Panc1 (cell line): ENCODE results near the gene MAP3K2. TPM values are rescaled to one million over a fixed set of nuclear protein-coding genes. Genes with fewer than 3 reads are reported as not detected.

Experiments
- ATAC-seq: fragments of 200-7000 bp; cut with Tn5 transposase; 2 replicates; pipeline ENCODE4 v1.9.1; 2020; ENCODE audit warnings: mild to moderate bottlenecking, moderate library complexity
- BruUV-seq: library from RNA; stranded (reverse); fragments of 400-500 nt; replicated peaks from 2 replicates; lab custom pipeline; 2021; lab: Mats Ljungman, UMichigan
- CTCF ChIA-PET: fragments of 300-600 bp; sonication (Branson Sonifier 250); formaldehyde crosslinking; loops from one replicate; lab custom pipeline; 2022; ENCODE audit warnings: antibody characterized with exemption; lab: Charles Lee
- POLR2A ChIA-PET: fragments of 300-600 bp; sonication (Branson Sonifier 250); formaldehyde crosslinking; loops from one replicate; lab custom pipeline; 2022; ENCODE audit warnings: antibody characterized with exemption; lab: Charles Lee
- DNase-seq: peaks from one replicate; pipeline ENCODE4 v3.0.0-alpha.2; 2010; ENCODE audit warnings: low read depth, low spot score
- H3K27ac ChIP-seq: 2 replicates; pipeline ENCODE4 v1.5.1; 2011; ENCODE audit warnings: mild to moderate bottlenecking, low read length, inconsistent platforms
- H3K27me3 ChIP-seq: fragments of 200-500 bp; sonication (Bioruptor generic); 2 replicates; pipeline ENCODE4 v1.6.0; 2014; ENCODE audit warnings: low read length, inconsistent platforms; ENCODE audit not compliant: control insufficient read depth, insufficient read depth
- H3K36me3 ChIP-seq: fragments of 200-500 bp; sonication (Bioruptor generic); 2 replicates; pipeline ENCODE4 v1.5.1; 2014; ENCODE audit warnings: inconsistent platforms, mild to moderate bottlenecking, low read length, moderate library complexity; ENCODE audit not compliant: control insufficient read depth, insufficient read depth
- H3K4me1 ChIP-seq: 2 replicates; pipeline ENCODE4 v1.5.1; 2011; ENCODE audit warnings: inconsistent platforms, mild to moderate bottlenecking, low read length, moderate library complexity; ENCODE audit not compliant: control insufficient read depth, insufficient read depth
- H3K4me3 ChIP-seq, 2 experiments: 2 replicates each; pipeline ENCODE4 v1.5.1; 2011 to 2012; ENCODE audit warnings: low read depth in 2 of 2, low read length in 2 of 2, mild to moderate bottlenecking in 2 of 2, inconsistent platforms in 1 of 2, moderate library complexity in 1 of 2
- H3K9me3 ChIP-seq: fragments of 200-500 bp; sonication (Bioruptor generic); 2 replicates; pipeline ENCODE4 v1.5.1; 2014; ENCODE audit warnings: low read depth, mild to moderate bottlenecking, inconsistent platforms, low read length, moderate library complexity; ENCODE audit not compliant: control insufficient read depth, insufficient read depth
- CTCF ChIP-seq: fragments of 450-650 bp; IDR thresholded peaks from 2 replicates; pipeline ENCODE4 v1.5.1; 2017; ENCODE audit warnings: mild to moderate bottlenecking
- POLR2AphosphoS5 ChIP-seq: IDR thresholded peaks from 2 replicates; pipeline ENCODE4 v1.6.1; 2012; ENCODE audit warnings: mild to moderate bottlenecking, low read depth, low read length, moderate library complexity
- REST ChIP-seq, 2 experiments: IDR thresholded peaks; 2 replicates each; pipeline ENCODE4 v1.6.1; 2011 to 2012; ENCODE audit warnings: low read depth in 2 of 2, control low read depth in 1 of 2, low read length in 1 of 2, mild to moderate bottlenecking in 1 of 2, moderate library complexity in 1 of 2; ENCODE audit not compliant: insufficient read depth in 1 of 2
- SIN3A ChIP-seq: IDR thresholded peaks from 2 replicates; pipeline ENCODE4 v1.6.1; 2012; ENCODE audit warnings: low read depth, mild to moderate bottlenecking, low read length, moderate library complexity, borderline replicate concordance; ENCODE audit not compliant: insufficient read depth
- TCF7L2 ChIP-seq: IDR thresholded peaks from 2 replicates; pipeline ENCODE4 v1.6.1; 2011; ENCODE audit warnings: mild to moderate bottlenecking, low read depth, low read length, inconsistent platforms
- in situ Hi-C: cut with HindIII; loops from 2 replicates; pipeline ENCODE4 v1.10.0; 2016; ENCODE audit warnings: low sequenced_read_pairs, low pct_unique_long_range_greater_than_20kb
- intact Hi-C: fragments of 100-400 bp; cut with micrococcal nuclease; formaldehyde crosslinking; loops from one replicate; pipeline ENCODE4 v1.10.0; 2022; ENCODE audit not compliant: unreplicated experiment
- total RNA-seq: library from RNA; stranded (reverse); gene quantifications from one replicate; pipeline ENCODE4 v1.2.1, GENCODE V29; 2021; ENCODE audit not compliant: unreplicated experiment

Gene MAP3K2
- total RNA-seq, 1 experiment from 2014 or later: 70.6 TPM

GRCh38 chr2:127429844-127430425 lies 42.2 kb upstream of the MAP3K2 start:
- no TSS peak for BruUV-seq
- Histone ChIP-seq H3K4me3 (no peak overlapping the region), H3K36me3 (no peaks in the 10 kb centered on the region), H3K27ac (no peak overlapping the region), H3K4me1 (0 out of 2 replicates have a peak, but pooled peaks cover 2% of the 10 kb centered on the region), H3K27me3 (no peaks in the 10 kb centered on the region), H3K9me3 (no peaks in the 10 kb centered on the region)
- ChIA-PET CTCF (no interaction called here), POLR2A (interaction anchor here (0.5 kb wide), 1 partner anchor 30 kb away, joined by 5 read pairs; no protein-coding TSS in a partner anchor)
- in situ Hi-C loops: no loop called here
- DNase-seq (no peak), ATAC-seq (no peak)
- TF ChIP-seq SIN3A (no peak), POLR2AphosphoS5 (no peak), REST (IDR thresholded peaks at IDR 0.05; ENCODE audit: insufficient read depth in 1 of 2, low read depth in 2 of 2, low read length in 1 of 2) (no peak), CTCF (no peak), TCF7L2 (no peak)
- intact Hi-C loops: no loop called here

GRCh38 chr2:127429291-127429690 lies 41.5 kb upstream of the MAP3K2 start:
- H3K27me3 ChIP-seq: no peaks in the 10 kb centered on the region
- POLR2A ChIA-PET: interaction anchor here (0.5 kb wide), 1 partner anchor 30 kb away, joined by 5 read pairs; no protein-coding TSS in a partner anchor
- no peaks in the 10 kb centered on the region for H3K36me3 ChIP-seq
- intact Hi-C loops (no loop called here), in situ Hi-C loops (no loop called here)
- DNase-seq (no peak), ATAC-seq (no peak)
- H3K9me3 ChIP-seq: no peaks in the 10 kb centered on the region
- TF ChIP-seq SIN3A: no peak
- TF ChIP-seq POLR2AphosphoS5: no peak
- no peak for TF ChIP-seq CTCF
- no peak for TF ChIP-seq TCF7L2
- no peak for TF ChIP-seq REST (IDR thresholded peaks at IDR 0.05; ENCODE audit: insufficient read depth in 1 of 2, low read depth in 2 of 2, low read length in 1 of 2)
- CTCF ChIA-PET: no interaction called here
- no peak overlapping the region for H3K27ac ChIP-seq
- no peak overlapping the region for H3K4me3 ChIP-seq
- 0 out of 2 replicates have a peak, but pooled peaks cover 4% of the 10 kb centered on the region for H3K4me1 ChIP-seq
- no TSS peak for BruUV-seq
